ENCODE measurements around the gene NPTX2. TPM values are rescaled to one million over a fixed set of nuclear protein-coding genes. Genes with fewer than 3 reads are reported as not detected.

NPTX2 gene
- total RNA-seq, 2 experiments from 2014 or later = not detected

- Histone ChIP-seq H3K9me2 (ENCODE audit: insufficient read depth, low read length) (no peaks in the 10 kb centered on the region), H2AFZ (ENCODE audit: low read length) (no peak overlapping the region), H4K20me1 (ENCODE audit: insufficient read depth, low read length) (no peaks in the 10 kb centered on the region), H3K27ac (ENCODE audit: low read depth, low read length, poor library complexity, severe bottlenecking) (no peak overlapping the region), H3K36me3 (ENCODE audit: insufficient read depth, low read length) (no peaks in the 10 kb centered on the region), H3K9me3 (ENCODE audit: low read length) (no peaks in the 10 kb centered on the region), H3K4me2 (ENCODE audit: low read length) (no peak overlapping the region), H3K4me3 (ENCODE audit: low read depth, low read length, poor library complexity, severe bottlenecking) (no peak overlapping the region), H3K4me1 (ENCODE audit: insufficient read depth, low read length, poor library complexity, severe bottlenecking) (no peaks in the 10 kb centered on the region), H3K79me2 (ENCODE audit: insufficient read depth, low read depth, low read length) (no peaks in the 10 kb centered on the region)
- DNase-seq (ENCODE audit: low spot score) = no peak
- intact Hi-C loops (cut with micrococcal nuclease; ENCODE audit: unreplicated experiment) = no loop called here
- no TSS peak for BruUV-seq (replicated peaks)
- CTCF ChIA-PET (ENCODE audit: unreplicated experiment) = interaction anchor here (0.6 kb wide), 1 partner anchor 40 kb away, joined by 4 read pairs; no protein-coding TSS in a partner anchor
- POLR2A ChIA-PET = interaction anchor here (1.4 kb wide), 1 partner anchor 136 kb away, joined by 3 read pairs; no protein-coding TSS in a partner anchor
- no peak for TF ChIP-seq EZH2phosphoT487 (IDR thresholded peaks at IDR 0.05; ENCODE audit: borderline replicate concordance, low read depth, low read length)
- TF ChIP-seq CTCF (conservative IDR thresholded peaks at IDR 0.05; ENCODE audit: low read length) = no peak
Observed at GRCh38 chr7:98591926-98592325, 25.2 kb upstream of the NPTX2 start.

- H3K27ac ChIP-seq (ENCODE audit: low read depth, low read length, poor library complexity, severe bottlenecking) = no peak overlapping the region
- H3K4me1 ChIP-seq (ENCODE audit: insufficient read depth, low read length, poor library complexity, severe bottlenecking) = no peaks in the 10 kb centered on the region
- intact Hi-C loops (cut with micrococcal nuclease; ENCODE audit: unreplicated experiment) = no loop called here
- no peaks in the 10 kb centered on the region for H3K79me2 ChIP-seq (ENCODE audit: insufficient read depth, low read depth, low read length)
- H4K20me1 ChIP-seq (ENCODE audit: insufficient read depth, low read length) = no peaks in the 10 kb centered on the region
- BruUV-seq (replicated peaks) = no TSS peak
- no peak overlapping the region for H2AFZ ChIP-seq (ENCODE audit: low read length)
- H3K4me3 ChIP-seq (ENCODE audit: low read depth, low read length, poor library complexity, severe bottlenecking) = no peak overlapping the region
- POLR2A ChIA-PET = no interaction called here
- no peaks in the 10 kb centered on the region for H3K9me2 ChIP-seq (ENCODE audit: insufficient read depth, low read length)
- DNase-seq (ENCODE audit: low spot score) = no peak
- H3K9me3 ChIP-seq (ENCODE audit: low read length) = no peaks in the 10 kb centered on the region
- TF ChIP-seq CTCF (conservative IDR thresholded peaks at IDR 0.05; ENCODE audit: low read length) (no peak), EZH2phosphoT487 (IDR thresholded peaks at IDR 0.05; ENCODE audit: borderline replicate concordance, low read depth, low read length) (no peak)
- CTCF ChIA-PET (ENCODE audit: unreplicated experiment) = no interaction called here
- no peaks in the 10 kb centered on the region for H3K36me3 ChIP-seq (ENCODE audit: insufficient read depth, low read length)
- H3K4me2 ChIP-seq (ENCODE audit: low read length) = no peak overlapping the region
Observed at GRCh38 chr7:98594348-98594747, 22.7 kb upstream of the NPTX2 start.

- no peak overlapping the region for H3K4me2 ChIP-seq (ENCODE audit: low read length)
- no peak overlapping the region for H2AFZ ChIP-seq (ENCODE audit: low read length)
- ChIA-PET CTCF (ENCODE audit: unreplicated experiment) (no interaction called here), POLR2A (no interaction called here)
- no peaks in the 10 kb centered on the region for H4K20me1 ChIP-seq (ENCODE audit: insufficient read depth, low read length)
- no peak for DNase-seq (ENCODE audit: low spot score)
- H3K4me3 ChIP-seq (ENCODE audit: low read depth, low read length, poor library complexity, severe bottlenecking) = no peak overlapping the region
- H3K79me2 ChIP-seq (ENCODE audit: insufficient read depth, low read depth, low read length) = no peaks in the 10 kb centered on the region
- intact Hi-C loops (cut with micrococcal nuclease; ENCODE audit: unreplicated experiment) = no loop called here
- H3K36me3 ChIP-seq (ENCODE audit: insufficient read depth, low read length) = no peaks in the 10 kb centered on the region
- H3K9me2 ChIP-seq (ENCODE audit: insufficient read depth, low read length) = no peaks in the 10 kb centered on the region
- H3K4me1 ChIP-seq (ENCODE audit: insufficient read depth, low read length, poor library complexity, severe bottlenecking) = no peaks in the 10 kb centered on the region
- TF ChIP-seq EZH2phosphoT487 (IDR thresholded peaks at IDR 0.05; ENCODE audit: borderline replicate concordance, low read depth, low read length) = no peak
- TF ChIP-seq CTCF (conservative IDR thresholded peaks at IDR 0.05; ENCODE audit: low read length) = no peak
- BruUV-seq (replicated peaks) = no TSS peak
- no peak overlapping the region for H3K27ac ChIP-seq (ENCODE audit: low read depth, low read length, poor library complexity, severe bottlenecking)
- no peaks in the 10 kb centered on the region for H3K9me3 ChIP-seq (ENCODE audit: low read length)
Observed at GRCh38 chr7:98594787-98595186, 22.3 kb upstream of the NPTX2 start.

Data from OCI-LY7 (cell line).